PC-3 (cell line): ENCODE measurements around the gene MARK3. TPM values are rescaled to one million over a fixed set of nuclear protein-coding genes. Genes with fewer than 3 reads are reported as not detected.
A peak's percentile ranks its signal among the peaks of the same experiment; 100 is the strongest.

Experiments
- ATAC-seq: fragments of 200-7000 bp; cut with Tn5 transposase; 2 replicates; pipeline ENCODE4 v1.9.1; 2020; ENCODE audit warnings: mild to moderate bottlenecking, moderate library complexity
- Bru-seq: library from RNA; stranded (reverse); fragments of 400-500 nt; gene quantifications from one replicate; lab custom pipeline; 2021; lab: Mats Ljungman, UMichigan
- BruChase-seq, 2 experiments: library from RNA; stranded (reverse); fragments of 400-500 nt; gene quantifications; one replicate each; lab custom pipeline; 2021; lab: Mats Ljungman, UMichigan
- BruUV-seq: library from RNA; stranded (reverse); fragments of 400-500 nt; replicated peaks from 2 replicates; lab custom pipeline; 2021; lab: Mats Ljungman, UMichigan
- CTCF ChIA-PET: fragments of 300-600 bp; sonication (Branson Sonifier 250); formaldehyde crosslinking; loops from one replicate; lab custom pipeline; 2022; ENCODE audit warnings: antibody characterized with exemption; lab: Charles Lee
- POLR2A ChIA-PET: fragments of 300-600 bp; sonication (Branson Sonifier 250); formaldehyde crosslinking; loops from one replicate; lab custom pipeline; 2022; ENCODE audit warnings: antibody characterized with exemption; ENCODE audit not compliant: unreplicated experiment; lab: Charles Lee
- DNase-seq: peaks from one replicate; pipeline ENCODE4 v3.0.0-alpha.2; 2015
- H2AFZ ChIP-seq: fragments of 300-600 bp; sonication (generic); 2 replicates; pipeline ENCODE4 v1.6.0; 2016; ENCODE audit warnings: antibody characterized with exemption, low read length
- H3F3A ChIP-seq: fragments of 300-600 bp; sonication (generic); one replicate; pipeline ENCODE4 v1.6.0; 2017; ENCODE audit warnings: antibody characterized with exemption, low read length, control low read depth, mild to moderate bottlenecking; ENCODE audit not compliant: unreplicated experiment
- H3K27ac ChIP-seq: fragments of 300-600 bp; sonication (generic); 2 replicates; pipeline ENCODE4 v1.5.1; 2016; ENCODE audit warnings: mild to moderate bottlenecking, low read length
- H3K27me3 ChIP-seq: fragments of 300-600 bp; sonication (generic); 2 replicates; pipeline ENCODE4 v1.6.1; 2016; ENCODE audit warnings: low read length, mixed read lengths
- H3K36me3 ChIP-seq: fragments of 300-600 bp; sonication (generic); 2 replicates; pipeline ENCODE4 v1.6.1; 2016; ENCODE audit warnings: low read depth, mixed run types, low read length, mixed read lengths
- H3K4me1 ChIP-seq: fragments of 300-600 bp; sonication (generic); 2 replicates; pipeline ENCODE4 v1.5.1; 2016; ENCODE audit warnings: low read length; ENCODE audit not compliant: insufficient read depth
- H3K4me2 ChIP-seq: fragments of 300-600 bp; sonication (generic); 2 replicates; pipeline ENCODE4 v1.6.0; 2016; ENCODE audit warnings: low read length
- H3K4me3 ChIP-seq: fragments of 300-600 bp; sonication (generic); 2 replicates; pipeline ENCODE4 v1.5.1; 2016; ENCODE audit warnings: mild to moderate bottlenecking, low read length, mixed read lengths
- H3K79me2 ChIP-seq: fragments of 300-600 bp; sonication (generic); 2 replicates; pipeline ENCODE4 v1.6.1; 2017; ENCODE audit warnings: low read length, mixed read lengths
- H3K9ac ChIP-seq: fragments of 300-600 bp; sonication (generic); 2 replicates; pipeline ENCODE4 v1.6.0; 2016; ENCODE audit warnings: mild to moderate bottlenecking, low read length
- H3K9me2 ChIP-seq: fragments of 300-600 bp; sonication (generic); replicated peaks from 2 replicates; pipeline ENCODE4 v1.6.1; 2016; ENCODE audit warnings: mixed run types, low read length, mixed read lengths
- H3K9me3 ChIP-seq: fragments of 300-600 bp; sonication (generic); 2 replicates; pipeline ENCODE4 v1.6.1; 2016; ENCODE audit warnings: low read length, mixed read lengths
- H4K20me1 ChIP-seq: fragments of 300-600 bp; sonication (generic); 2 replicates; pipeline ENCODE4 v1.6.1; 2016; ENCODE audit warnings: low read length, mixed read lengths
- CTCF ChIP-seq: fragments of 300-600 bp; sonication (generic); conservative IDR thresholded peaks from 2 replicates; pipeline ENCODE4 v1.5.1; 2017; ENCODE audit warnings: antibody characterized with exemption, low read depth, mild to moderate bottlenecking, low read length
- EZH2 ChIP-seq: fragments of 300-600 bp; sonication (generic); IDR thresholded peaks from one replicate; pipeline ENCODE4 v1.6.1; 2017; ENCODE audit warnings: antibody characterized with exemption, mild to moderate bottlenecking, low read length; ENCODE audit not compliant: unreplicated experiment
- EZH2phosphoT487 ChIP-seq: fragments of 300-600 bp; sonication (generic); IDR thresholded peaks from 2 replicates; pipeline ENCODE4 v1.6.1; 2018; ENCODE audit warnings: mild to moderate bottlenecking, antibody characterized with exemption, low read length, borderline replicate concordance
- intact Hi-C: fragments of 100-400 bp; cut with micrococcal nuclease; formaldehyde crosslinking; loops from 2 replicates; pipeline ENCODE4 v1.9.0; 2023
- long read RNA-seq: library from polyadenylated mRNA; unstranded; transcript quantifications from one replicate; pipeline ENCODE4 v2.0.0, GENCODE V29; 2021; ENCODE audit not compliant: unreplicated experiment
- total RNA-seq: library from RNA; depleted of rRNA; stranded (reverse); fragments of >200 nt; gene quantifications from 2 replicates; pipeline ENCODE4 v1.2.3, GENCODE V29; 2014; rRNA removed

The MARK3 gene
- total RNA-seq (69.9 and 73.4 TPM in 2 replicates), Bru-seq, nascent RNA (percentile 95 among the genes with signal in this experiment), BruChase-seq, experiment 1, labeled RNA remaining after a 6-hour chase (percentile 91 among the genes with signal in this experiment), BruChase-seq, experiment 2, labeled RNA remaining after a 2-hour chase (percentile 93 among the genes with signal in this experiment)
- long read RNA-seq, transcript MARK3-202 (16 exons, 3,283 nt), result major isoform, 103 of 441 reads
- long read RNA-seq, transcript MARK3-205 (18 exons, 3,371 nt), result minor isoform, 9 of 441 reads
- long read RNA-seq, transcript MARK3-207 (17 exons, 2,298 nt), result minor isoform, 5 of 441 reads
- long read RNA-seq, transcript MARK3-201 (16 exons, 2,911 nt), result minor isoform, 83 of 441 reads
- long read RNA-seq, partial matches to known transcripts, result 65 of 441 reads
- long read RNA-seq, other reads (novel, unspliced or antisense), result 173 of 441 reads

- BruUV-seq, result no TSS peak
- POLR2A ChIA-PET, result no interaction called here
Observed at GRCh38 chr14:103385152-103385928, at the start of gene MARK3. Gene MARK3 (plus strand): TSS chr14:103385415. CDS start chr14:103386030, 615 bp downstream.

GRCh38 chr14:103336191-103336590, 49.0 kb upstream of the MARK3 start:
- peak overlapping the region; percentile 91 for H3K4me3 ChIP-seq
- H3K4me2 ChIP-seq, result peak overlapping the region; percentile 99
- H3K27ac ChIP-seq, result peak overlapping the region; percentile 7; the same call in 1 of the 2 replicates
- H3K9ac ChIP-seq, result peak overlapping the region; percentile 93; the same call in 1 of the 2 replicates
- no peak overlapping the region for H2AFZ ChIP-seq
- H3K79me2 ChIP-seq, result peaks cover 63% of the 10 kb centered on the region
- peaks cover 64% of the 10 kb centered on the region for H3K36me3 ChIP-seq
- H3K27me3 ChIP-seq, result no peaks in the 10 kb centered on the region
- ATAC-seq (no peak), DNase-seq (no peak)
- no TSS peak for BruUV-seq
- H3K9me3 ChIP-seq, result no peaks in the 10 kb centered on the region
- CTCF ChIA-PET, result no interaction called here
- H3K4me1 ChIP-seq, result peaks cover 25% of the 10 kb centered on the region
- intact Hi-C loops, result no loop called here
- H3F3A ChIP-seq, result peaks cover 17% of the 10 kb centered on the region
- H3K9me2 ChIP-seq, result no peaks in the 10 kb centered on the region
- TF ChIP-seq EZH2phosphoT487, result no peak
- peaks cover 63% of the 10 kb centered on the region for H4K20me1 ChIP-seq
- POLR2A ChIA-PET, result interaction anchor here (0.7 kb wide), 1 partner anchor 206 kb away, joined by 9 read pairs; no protein-coding TSS in a partner anchor

More at GRCh38 chr14:103385152-103385928, at the start of gene MARK3:
- CTCF ChIA-PET, result interaction anchor here (0.6 kb wide), 1 partner anchor 143 kb away, joined by 3 read pairs; no protein-coding TSS in a partner anchor
- Histone ChIP-seq H4K20me1 (peaks cover 31% of the 10 kb centered on the region), H3K27ac (peak within 1 kb of the TSS; percentile 73), H3K9me3 (no peaks in the 10 kb centered on the region), H3K9ac (peak within 1 kb of the TSS; percentile 97), H3K4me2 (peak within 1 kb of the TSS; percentile 91), H3K79me2 (peaks cover 57% of the 10 kb centered on the region), H2AFZ (peak within 1 kb of the TSS; percentile 92), H3K36me3 (no peaks in the 10 kb centered on the region), H3K4me3 (peak within 1 kb of the TSS; percentile 98), H3K9me2 (no peaks in the 10 kb centered on the region), H3F3A (peaks cover 1% of the 10 kb centered on the region), H3K27me3 (no peaks in the 10 kb centered on the region), H3K4me1 (peaks cover 18% of the 10 kb centered on the region)
- DNase-seq (peak; percentile 97), ATAC-seq (peak; percentile 97)
- TF ChIP-seq CTCF (peak; percentile 29; the same call in 1 of the 2 replicates), EZH2phosphoT487 (no peak)
- intact Hi-C loops, result loop anchor here (1.0 kb wide), 1 partner anchor 13 kb away; no protein-coding TSS in a partner anchor

DNA sequence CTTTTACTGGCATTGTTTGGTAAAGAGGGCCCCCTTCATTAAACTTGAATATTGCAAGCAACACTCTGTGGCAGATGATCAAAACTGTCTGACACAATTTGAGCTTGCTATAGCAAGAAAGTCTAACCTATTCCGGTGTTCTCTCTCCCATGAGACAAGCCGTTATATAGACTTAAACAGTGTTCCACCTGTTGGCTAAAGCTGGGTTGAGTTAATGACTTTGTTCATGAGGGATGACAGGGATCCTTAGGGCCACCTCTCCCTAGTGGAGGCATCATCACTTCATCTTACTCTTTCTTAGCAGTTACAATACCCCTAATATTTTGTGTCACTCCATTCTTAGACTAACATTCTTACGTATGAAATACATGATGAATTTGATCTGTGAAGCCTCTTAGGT, 47.4 kb upstream of the MARK3 start:
- Histone ChIP-seq H2AFZ (no peak overlapping the region), H3K79me2 (peaks cover 63% of the 10 kb centered on the region), H3K9ac (no peak overlapping the region), H3K4me2 (no peak overlapping the region), H3K4me1 (peaks cover 25% of the 10 kb centered on the region), H3K9me2 (no peaks in the 10 kb centered on the region), H3K36me3 (peaks cover 80% of the 10 kb centered on the region), H3K4me3 (no peak overlapping the region), H3F3A (peaks cover 25% of the 10 kb centered on the region), H3K9me3 (no peaks in the 10 kb centered on the region), H3K27me3 (no peaks in the 10 kb centered on the region), H4K20me1 (peaks cover 75% of the 10 kb centered on the region), H3K27ac (no peak overlapping the region)
- ATAC-seq (no peak), DNase-seq (no peak)
- CTCF ChIA-PET, result no interaction called here
- intact Hi-C loops, result no loop called here
- TF ChIP-seq EZH2phosphoT487 (no peak), CTCF (no peak), EZH2 (no peak)
- POLR2A ChIA-PET, result no interaction called here
- no TSS peak for BruUV-seq
